GM13976 (cell line): ENCODE data around the gene USP2.

Experiments
- DNase-seq: peaks from one replicate; pipeline ENCODE4 v3.0.0; 2012; ENCODE audit warnings: low spot score
- in situ Hi-C: fragments of 300-500 bp; cut with MboI; formaldehyde crosslinking; loops from one replicate; pipeline ENCODE4 v1.12.0; 2022; ENCODE audit warnings: low sequenced_read_pairs, mixed read lengths, inconsistent platforms; ENCODE audit not compliant: unreplicated experiment
- TF ChIP-seq, protein P1 (sequence below): IDR thresholded peaks from 2 replicates; pipeline ENCODE4 v1.5.1; 2012; ENCODE audit warnings: borderline replicate concordance, mild to moderate bottlenecking; ENCODE audit not compliant: insufficient read depth; ENCODE audit errors: extremely low read depth, missing control alignments, control extremely low read depth

The USP2 gene

GRCh38 chr11:119374632-119375336, 6.7 kb downstream of the USP2 start:
- TF ChIP-seq, protein P1, sequence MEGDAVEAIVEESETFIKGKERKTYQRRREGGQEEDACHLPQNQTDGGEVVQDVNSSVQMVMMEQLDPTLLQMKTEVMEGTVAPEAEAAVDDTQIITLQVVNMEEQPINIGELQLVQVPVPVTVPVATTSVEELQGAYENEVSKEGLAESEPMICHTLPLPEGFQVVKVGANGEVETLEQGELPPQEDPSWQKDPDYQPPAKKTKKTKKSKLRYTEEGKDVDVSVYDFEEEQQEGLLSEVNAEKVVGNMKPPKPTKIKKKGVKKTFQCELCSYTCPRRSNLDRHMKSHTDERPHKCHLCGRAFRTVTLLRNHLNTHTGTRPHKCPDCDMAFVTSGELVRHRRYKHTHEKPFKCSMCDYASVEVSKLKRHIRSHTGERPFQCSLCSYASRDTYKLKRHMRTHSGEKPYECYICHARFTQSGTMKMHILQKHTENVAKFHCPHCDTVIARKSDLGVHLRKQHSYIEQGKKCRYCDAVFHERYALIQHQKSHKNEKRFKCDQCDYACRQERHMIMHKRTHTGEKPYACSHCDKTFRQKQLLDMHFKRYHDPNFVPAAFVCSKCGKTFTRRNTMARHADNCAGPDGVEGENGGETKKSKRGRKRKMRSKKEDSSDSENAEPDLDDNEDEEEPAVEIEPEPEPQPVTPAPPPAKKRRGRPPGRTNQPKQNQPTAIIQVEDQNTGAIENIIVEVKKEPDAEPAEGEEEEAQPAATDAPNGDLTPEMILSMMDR, result no peak
- DNase-seq, result no peak
- in situ Hi-C loops, result no loop called here

DNA sequence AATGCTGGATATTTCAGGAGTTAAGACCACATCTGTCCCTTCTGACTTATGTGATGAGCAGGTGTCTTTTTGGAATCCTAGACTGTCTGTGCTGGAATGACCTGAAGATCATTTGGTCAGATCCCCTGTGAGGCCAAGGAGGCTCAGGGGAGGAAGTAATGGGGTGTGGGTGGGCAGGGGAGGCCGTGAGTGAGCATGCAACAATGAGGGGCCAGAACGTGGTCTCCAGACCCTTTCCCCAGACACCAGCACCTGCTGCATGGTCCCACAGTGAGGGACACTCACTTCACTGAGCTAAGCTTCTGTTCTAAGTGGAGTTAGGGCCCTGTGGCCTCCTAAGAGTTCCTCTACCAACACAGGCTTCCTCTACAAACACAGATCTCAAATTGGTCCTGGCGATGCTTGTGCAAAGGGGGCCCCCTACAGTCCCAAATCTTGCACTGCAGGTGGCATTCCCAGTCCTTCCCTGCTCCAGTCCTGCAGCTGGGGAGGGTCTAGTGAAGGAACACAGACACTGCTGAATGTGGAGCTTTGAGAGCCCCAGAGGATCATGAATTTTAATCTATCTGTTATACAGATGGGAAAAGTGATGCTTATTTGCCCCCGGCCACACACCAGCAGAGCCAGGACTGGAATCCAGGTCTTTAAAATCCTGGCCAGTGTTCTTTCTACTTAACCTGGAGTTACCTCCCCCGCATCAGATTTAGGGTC, 7.4 kb downstream of the USP2 start:
- DNase-seq, result peak; percentile 72
- in situ Hi-C loops, result no loop called here
- TF ChIP-seq, protein P1, result peak; percentile 68

- in situ Hi-C loops, result no loop called here
Measured at GRCh38 chr11:119373059-119373920, 8.2 kb downstream of the USP2 start.

GRCh38 chr11:119372260-119373058, 9.0 kb downstream of the USP2 start:
- TF ChIP-seq, protein P1, result no peak
- no peak for DNase-seq
- in situ Hi-C loops, result no loop called here

More at GRCh38 chr11:119373059-119373920, 8.2 kb downstream of the USP2 start:
- DNase-seq, result no peak
- TF ChIP-seq, protein P1, result no peak

- in situ Hi-C loops, result no loop called here
- TF ChIP-seq, protein P1, result peak; percentile 14
- DNase-seq, result no peak
Measured at GRCh38 chr11:119371778-119372182, 9.7 kb downstream of the USP2 start.
